Heart left ventricle (tissue), 13 donors: Measurements from ENCODE around the gene CEND1.

Source experiments
- POLR2A ChIP-seq, 2 donors: fragments of 450-650 bp; IDR thresholded peaks; one replicate each; pipeline ENCODE4 v1.6.1; 2017; ENCODE audit warnings: antibody characterized with exemption in 2 of 2, mild to moderate bottlenecking in 2 of 2, moderate library complexity in 2 of 2
- TF ChIP-seq, protein P1 (sequence below), 12 donors: fragments of 200-600 bp; sonication (generic) in 4 of 12; IDR thresholded peaks; one replicate each; pipeline versions ENCODE4 v1.5.0 to v1.8.0; 2018 to 2022; ENCODE audit warnings: antibody characterized with exemption in 12 of 12, mild to moderate bottlenecking in 5 of 12
- donor health status: ischemic (EF 13 %, LVEDD 7.1; RV severe dilation, severe dysfunction).
- donor health status: DM: no; HTN: yes; CAD: no.
- donor health status: DM: no; HTN: no; CAD: no.
- donor health status: ischemic (EF 25% LVEDD 6.9; RV normal size, moderate dysfunction).
- donor health status: ischemic (EF 25% LVEDD 5.7; RV mildly dilated, moderate dysfunction).
- donor health status: ischemic (EF 35%, LVEDD 5.7; RV mildly dilated, moderate dysfunction).
- donor health status: nonischemic (EF 11% LVEDD 7.7; RV severe dilation, severe dysfunction).
- donor health status: DM: yes; HTN: yes; CAD: no.
- donor health status: PGD.
- donor health status: ischemic (EF 29% LVEDD 5.4; RV normal size, mild dysfunction).
- donor health status: nonischemic (EF 23%, LVEDD 6.1; RV moderate dilation, normal function).

DNA sequence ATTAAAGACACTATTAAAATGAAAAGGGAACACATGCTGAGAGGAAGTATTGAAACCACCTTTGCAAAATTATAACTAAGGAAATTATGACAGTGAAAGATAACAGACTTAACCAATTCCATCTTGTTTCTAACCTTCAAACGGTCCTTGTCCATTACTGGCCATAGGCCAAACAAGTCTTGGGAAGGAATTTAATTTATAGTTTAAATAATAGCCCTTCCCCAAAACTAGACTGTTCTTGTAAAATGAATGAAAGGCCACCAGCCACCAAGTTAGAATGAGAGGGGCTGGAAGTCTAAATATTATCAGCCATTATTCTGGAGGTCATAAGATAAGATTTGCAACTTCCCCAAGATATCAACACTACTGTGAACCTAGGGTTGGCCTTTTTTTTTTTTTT lies 44.5 kb downstream of the CEND1 start:
- TF ChIP-seq, protein P1, sequence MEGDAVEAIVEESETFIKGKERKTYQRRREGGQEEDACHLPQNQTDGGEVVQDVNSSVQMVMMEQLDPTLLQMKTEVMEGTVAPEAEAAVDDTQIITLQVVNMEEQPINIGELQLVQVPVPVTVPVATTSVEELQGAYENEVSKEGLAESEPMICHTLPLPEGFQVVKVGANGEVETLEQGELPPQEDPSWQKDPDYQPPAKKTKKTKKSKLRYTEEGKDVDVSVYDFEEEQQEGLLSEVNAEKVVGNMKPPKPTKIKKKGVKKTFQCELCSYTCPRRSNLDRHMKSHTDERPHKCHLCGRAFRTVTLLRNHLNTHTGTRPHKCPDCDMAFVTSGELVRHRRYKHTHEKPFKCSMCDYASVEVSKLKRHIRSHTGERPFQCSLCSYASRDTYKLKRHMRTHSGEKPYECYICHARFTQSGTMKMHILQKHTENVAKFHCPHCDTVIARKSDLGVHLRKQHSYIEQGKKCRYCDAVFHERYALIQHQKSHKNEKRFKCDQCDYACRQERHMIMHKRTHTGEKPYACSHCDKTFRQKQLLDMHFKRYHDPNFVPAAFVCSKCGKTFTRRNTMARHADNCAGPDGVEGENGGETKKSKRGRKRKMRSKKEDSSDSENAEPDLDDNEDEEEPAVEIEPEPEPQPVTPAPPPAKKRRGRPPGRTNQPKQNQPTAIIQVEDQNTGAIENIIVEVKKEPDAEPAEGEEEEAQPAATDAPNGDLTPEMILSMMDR (IDR thresholded peaks at IDR 0.05): no peak
- TF ChIP-seq POLR2A (IDR thresholded peaks at IDR 0.05): no peak
